ENCODE results near the gene CD300H.
"Not testable (repeated sequence)": the region's sequence is repeated elsewhere in the genome, so short reads cannot be mapped to it uniquely, and the experiment has no call there.

Gene CD300H

GRCh38 chr17:74558882-74559519 is 8.3 kb downstream of the CD300H start:
- TF ChIP-seq CTCF (IDR thresholded peaks at IDR 0.05; ENCODE audit: low read length) (no peak), EZH2 (IDR thresholded peaks at IDR 0.05; ENCODE audit: borderline replicate concordance, low read length) (no peak)
- no peaks in the 10 kb centered on the region for H3K79me2 ChIP-seq (ENCODE audit: insufficient read depth, low read length)
- no peaks in the 10 kb centered on the region for H3F3A ChIP-seq (ENCODE audit: insufficient read depth, low read length)
- no peaks in the 10 kb centered on the region for H4K20me1 ChIP-seq (ENCODE audit: insufficient read depth, low read length)
- no peaks in the 10 kb centered on the region for H3K4me1 ChIP-seq (ENCODE audit: insufficient read depth, low read length, severe bottlenecking)
- H3K4me2 ChIP-seq (ENCODE audit: low read length), result no peak overlapping the region
- no peaks in the 10 kb centered on the region for H3K36me3 ChIP-seq (ENCODE audit: insufficient read depth, low read length)
- H3K9me3 ChIP-seq (ENCODE audit: low read length), result no peaks in the 10 kb centered on the region
- no peak overlapping the region for H3K4me3 ChIP-seq (ENCODE audit: low read depth, low read length, poor library complexity, severe bottlenecking)
- H3K27ac ChIP-seq (ENCODE audit: low read depth, low read length, poor library complexity, severe bottlenecking), result no peak overlapping the region
- H3K27me3 ChIP-seq (ENCODE audit: insufficient read depth, low read length), result 0 out of 2 replicates have a peak, but pooled peaks cover 4% of the 10 kb centered on the region
- no peak overlapping the region for H2AFZ ChIP-seq (ENCODE audit: low read length)
- no peaks in the 10 kb centered on the region for H3K9me2 ChIP-seq (ENCODE audit: low read depth, low read length)
- no peak overlapping the region for H3K9ac ChIP-seq (ENCODE audit: low read length)

GRCh38 chr17:74558402-74558801 is 8.9 kb downstream of the CD300H start:
- not testable (repeated sequence) for H3K4me3 ChIP-seq (ENCODE audit: low read depth, low read length, poor library complexity, severe bottlenecking); H3K4me2 ChIP-seq (ENCODE audit: low read length); H3K36me3 ChIP-seq (ENCODE audit: insufficient read depth, low read length); H3K27ac ChIP-seq (ENCODE audit: low read depth, low read length, poor library complexity, severe bottlenecking); H3K4me1 ChIP-seq (ENCODE audit: insufficient read depth, low read length, severe bottlenecking); H2AFZ ChIP-seq (ENCODE audit: low read length); H3K9me3 ChIP-seq (ENCODE audit: low read length); H3F3A ChIP-seq (ENCODE audit: insufficient read depth, low read length); H3K27me3 ChIP-seq (ENCODE audit: insufficient read depth, low read length); H4K20me1 ChIP-seq (ENCODE audit: insufficient read depth, low read length); H3K9ac ChIP-seq (ENCODE audit: low read length); H3K9me2 ChIP-seq (ENCODE audit: low read depth, low read length); H3K79me2 ChIP-seq (ENCODE audit: insufficient read depth, low read length)

GRCh38 chr17:74555427-74555940 is 11.8 kb downstream of the CD300H start:
- Histone ChIP-seq H2AFZ (ENCODE audit: low read length) (no peak overlapping the region), H3K9ac (ENCODE audit: low read length) (no peak overlapping the region), H3K36me3 (ENCODE audit: insufficient read depth, low read length) (no peaks in the 10 kb centered on the region), H3K9me2 (ENCODE audit: low read depth, low read length) (no peaks in the 10 kb centered on the region), H3K4me2 (ENCODE audit: low read length) (no peak overlapping the region), H3K79me2 (ENCODE audit: insufficient read depth, low read length) (no peaks in the 10 kb centered on the region), H3F3A (ENCODE audit: insufficient read depth, low read length) (no peaks in the 10 kb centered on the region), H3K27me3 (ENCODE audit: insufficient read depth, low read length) (0 out of 2 replicates have a peak, but pooled peaks cover 11% of the 10 kb centered on the region), H4K20me1 (ENCODE audit: insufficient read depth, low read length) (no peaks in the 10 kb centered on the region), H3K4me1 (ENCODE audit: insufficient read depth, low read length, severe bottlenecking) (no peaks in the 10 kb centered on the region), H3K4me3 (ENCODE audit: low read depth, low read length, poor library complexity, severe bottlenecking) (no peak overlapping the region), H3K9me3 (ENCODE audit: low read length) (no peaks in the 10 kb centered on the region), H3K27ac (ENCODE audit: low read depth, low read length, poor library complexity, severe bottlenecking) (no peak overlapping the region)
- no peak for TF ChIP-seq EZH2 (IDR thresholded peaks at IDR 0.05; ENCODE audit: borderline replicate concordance, low read length)
- no peak for TF ChIP-seq CTCF (IDR thresholded peaks at IDR 0.05; ENCODE audit: low read length)

GRCh38 chr17:74554909-74555308 is 12.4 kb downstream of the CD300H start:
- no peak overlapping the region for H2AFZ ChIP-seq (ENCODE audit: low read length)
- no peaks in the 10 kb centered on the region for H4K20me1 ChIP-seq (ENCODE audit: insufficient read depth, low read length)
- H3K9me2 ChIP-seq (ENCODE audit: low read depth, low read length), result no peaks in the 10 kb centered on the region
- H3K27ac ChIP-seq (ENCODE audit: low read depth, low read length, poor library complexity, severe bottlenecking), result no peak overlapping the region
- no peak overlapping the region for H3K4me3 ChIP-seq (ENCODE audit: low read depth, low read length, poor library complexity, severe bottlenecking)
- no peaks in the 10 kb centered on the region for H3K36me3 ChIP-seq (ENCODE audit: insufficient read depth, low read length)
- H3K9me3 ChIP-seq (ENCODE audit: low read length), result no peaks in the 10 kb centered on the region
- TF ChIP-seq CTCF (IDR thresholded peaks at IDR 0.05; ENCODE audit: low read length) (no peak), EZH2 (IDR thresholded peaks at IDR 0.05; ENCODE audit: borderline replicate concordance, low read length) (no peak)
- no peaks in the 10 kb centered on the region for H3K79me2 ChIP-seq (ENCODE audit: insufficient read depth, low read length)
- 0 out of 2 replicates have a peak, but pooled peaks cover 11% of the 10 kb centered on the region for H3K27me3 ChIP-seq (ENCODE audit: insufficient read depth, low read length)
- H3K4me1 ChIP-seq (ENCODE audit: insufficient read depth, low read length, severe bottlenecking), result no peaks in the 10 kb centered on the region
- H3F3A ChIP-seq (ENCODE audit: insufficient read depth, low read length), result no peaks in the 10 kb centered on the region
- no peak overlapping the region for H3K9ac ChIP-seq (ENCODE audit: low read length)
- H3K4me2 ChIP-seq (ENCODE audit: low read length), result no peak overlapping the region
